NCI-H460 (cell line): ENCODE measurements around the gene ZBED5. TPM values are rescaled to one million over a fixed set of nuclear protein-coding genes. Genes with fewer than 3 reads are reported as not detected.

Source experiments
- DNase-seq: peaks from one replicate; pipeline ENCODE4 v3.0.0-alpha.2; 2016; ENCODE audit warnings: low read depth; ENCODE audit errors: extremely low read depth
- total RNA-seq: library from RNA; depleted of rRNA; stranded (reverse); fragments of >200 nt; shearing (Covaris generic); gene quantifications from 2 replicates; pipeline ENCODE4 v1.2.3, GENCODE V29; 2014

Gene ZBED5
- total RNA-seq, 1 experiment from 2014 or later: 27.5 TPM

- no peak for DNase-seq
Observed at GRCh38 chr11:10881892-10882291, 24.0 kb upstream of the ZBED5 start.

- peak; percentile 35 for DNase-seq
Observed at GRCh38 chr11:10878408-10879214, 20.8 kb upstream of the ZBED5 start.

- DNase-seq: no peak
Observed at GRCh38 chr11:10876158-10876557, 18.3 kb upstream of the ZBED5 start.

- no peak for DNase-seq
Observed at GRCh38 chr11:10875430-10876021, 17.7 kb upstream of the ZBED5 start.

- DNase-seq: no peak
Observed at GRCh38 chr11:10872097-10872496, 14.2 kb upstream of the ZBED5 start.

- no peak for DNase-seq
Observed at GRCh38 chr11:10868352-10868751, 10.5 kb upstream of the ZBED5 start.

- DNase-seq: no peak
Observed at GRCh38 chr11:10866893-10867331, 9.1 kb upstream of the ZBED5 start.

GRCh38 chr11:10865837-10866270, 8.0 kb upstream of the ZBED5 start:
- no peak for DNase-seq

- no peak for DNase-seq
Observed at GRCh38 chr11:10864688-10865087, 6.8 kb upstream of the ZBED5 start.

- no peak for DNase-seq
Observed at GRCh38 chr11:10862446-10862845, 4.6 kb upstream of the ZBED5 start.

- DNase-seq: no peak
Observed at GRCh38 chr11:10861799-10862198, 3.9 kb upstream of the ZBED5 start.

GRCh38 chr11:10861047-10861446, 3.2 kb upstream of the ZBED5 start:
- no peak for DNase-seq

GRCh38 chr11:10858439-10859325, 829 bp upstream of the ZBED5 start:
- no peak for DNase-seq

- DNase-seq: no peak
Observed at GRCh38 chr11:10857459-10857708, 469 bp downstream of the ZBED5 start.

GRCh38 chr11:10856689-10857458, 979 bp downstream of the ZBED5 start:
- no peak for DNase-seq

- no peak for DNase-seq
Observed at GRCh38 chr11:10855295-10855694, 2.6 kb downstream of the ZBED5 start.

GRCh38 chr11:10847960-10848860, 9.6 kb downstream of the ZBED5 start:
- DNase-seq: no peak

GRCh38 chr11:10846660-10847059, 11.2 kb downstream of the ZBED5 start:
- DNase-seq: no peak

- no peak for DNase-seq
Observed at GRCh38 chr11:10845589-10845988, 12.3 kb downstream of the ZBED5 start.

GRCh38 chr11:10844796-10845195, 13.1 kb downstream of the ZBED5 start:
- DNase-seq: no peak
